OCI-LY1 (cell line): ENCODE data around the gene PPFIA1.

Experiments
- H2AFZ ChIP-seq: fragments of 200-600 bp; sonication (generic), shearing (Covaris generic); 2 replicates; pipeline ENCODE4 v1.6.0; 2014; ENCODE audit warnings: antibody characterized with exemption, mild to moderate bottlenecking, low read length
- H3F3A ChIP-seq: fragments of 200-600 bp; sonication (generic), shearing (Covaris generic); 2 replicates; pipeline ENCODE4 v1.6.0; 2014; ENCODE audit warnings: mild to moderate bottlenecking, antibody characterized with exemption, low read length, moderate library complexity; ENCODE audit not compliant: insufficient read depth
- H3K27ac ChIP-seq: fragments of 200-600 bp; sonication (generic); 2 replicates; pipeline ENCODE4 v1.5.1; 2014; ENCODE audit warnings: low read length, mixed run types, mild to moderate bottlenecking, low read depth; ENCODE audit not compliant: poor library complexity, severe bottlenecking
- H3K27me3 ChIP-seq: fragments of 200-600 bp; sonication (generic); 2 replicates; pipeline ENCODE4 v1.6.0; 2014; ENCODE audit warnings: antibody characterized with exemption, mild to moderate bottlenecking, low read length, moderate library complexity; ENCODE audit not compliant: insufficient read depth
- H3K36me3 ChIP-seq: fragments of 200-600 bp; sonication (generic); 2 replicates; pipeline ENCODE4 v1.6.1; 2014; ENCODE audit warnings: mild to moderate bottlenecking, antibody characterized with exemption, low read length, moderate library complexity, mixed read lengths; ENCODE audit not compliant: insufficient read depth
- H3K4me1 ChIP-seq: fragments of 200-600 bp; sonication (generic); 2 replicates; pipeline ENCODE4 v1.5.1; 2014; ENCODE audit warnings: mild to moderate bottlenecking, low read length, moderate library complexity; ENCODE audit not compliant: insufficient read depth, severe bottlenecking
- H3K4me2 ChIP-seq: fragments of 200-600 bp; sonication (generic), shearing (Covaris generic); 2 replicates; pipeline ENCODE4 v1.6.1; 2014; ENCODE audit warnings: low read length
- H3K4me3 ChIP-seq: fragments of 200-600 bp; sonication (generic); 2 replicates; pipeline ENCODE4 v1.5.1; 2014; ENCODE audit warnings: low read length, low read depth, mild to moderate bottlenecking, mixed read lengths; ENCODE audit not compliant: poor library complexity, severe bottlenecking
- H3K79me2 ChIP-seq: fragments of 200-600 bp; shearing (Covaris generic); 2 replicates; pipeline ENCODE4 v1.6.1; 2016; ENCODE audit warnings: mixed run types, low read length, mixed read lengths; ENCODE audit not compliant: insufficient read depth
- H3K9ac ChIP-seq: fragments of 200-600 bp; sonication (generic), shearing (Covaris generic); 2 replicates; pipeline ENCODE4 v1.6.1; 2014; ENCODE audit warnings: mild to moderate bottlenecking, low read length, mixed read lengths
- H3K9me2 ChIP-seq: fragments of 200-600 bp; sonication (generic), shearing (Covaris generic); 2 replicates; pipeline ENCODE4 v1.6.1; 2014; ENCODE audit warnings: low read depth, mild to moderate bottlenecking, low read length, mixed read lengths
- H3K9me3 ChIP-seq: fragments of 200-600 bp; shearing (Covaris generic); 2 replicates; pipeline ENCODE4 v1.6.1; 2014; ENCODE audit warnings: low read length, mixed read lengths
- H4K20me1 ChIP-seq: fragments of 200-600 bp; sonication (generic), shearing (Covaris generic); 2 replicates; pipeline ENCODE4 v1.6.0; 2016; ENCODE audit warnings: mild to moderate bottlenecking, low read length; ENCODE audit not compliant: insufficient read depth
- CTCF ChIP-seq: fragments of 200-600 bp; sonication (generic), shearing (Covaris generic); IDR thresholded peaks from 2 replicates; pipeline ENCODE4 v1.5.1; 2017; ENCODE audit warnings: mild to moderate bottlenecking, antibody characterized with exemption, low read length, moderate library complexity, mixed read lengths
- EZH2 ChIP-seq: fragments of 200-600 bp; sonication (generic), shearing (Covaris generic); IDR thresholded peaks from 2 replicates; pipeline ENCODE4 v1.8.0; 2017; ENCODE audit warnings: borderline replicate concordance, mixed run types, mild to moderate bottlenecking, antibody characterized with exemption, low read length, moderate library complexity, mixed read lengths

Gene PPFIA1

GRCh38 chr11:70241709-70242108, 28.8 kb upstream of the PPFIA1 start:
- Histone ChIP-seq H3K36me3 (no peaks in the 10 kb centered on the region), H3K4me3 (no peak overlapping the region), H3F3A (no peaks in the 10 kb centered on the region), H3K4me2 (no peak overlapping the region), H3K9ac (no peak overlapping the region), H3K27me3 (no peaks in the 10 kb centered on the region), H3K9me2 (no peaks in the 10 kb centered on the region), H3K9me3 (no peaks in the 10 kb centered on the region), H3K4me1 (no peaks in the 10 kb centered on the region), H4K20me1 (no peaks in the 10 kb centered on the region), H3K27ac (no peak overlapping the region), H2AFZ (no peak overlapping the region), H3K79me2 (no peaks in the 10 kb centered on the region)
- TF ChIP-seq CTCF (no peak), EZH2 (no peak)

- no peaks in the 10 kb centered on the region for H3K36me3 ChIP-seq
- H3K9me3 ChIP-seq = no peaks in the 10 kb centered on the region
- no peak overlapping the region for H3K27ac ChIP-seq
- H4K20me1 ChIP-seq = no peaks in the 10 kb centered on the region
- H3F3A ChIP-seq = no peaks in the 10 kb centered on the region
- H3K27me3 ChIP-seq = no peaks in the 10 kb centered on the region
- no peak overlapping the region for H2AFZ ChIP-seq
- TF ChIP-seq CTCF (no peak), EZH2 (no peak)
- H3K4me1 ChIP-seq = no peaks in the 10 kb centered on the region
- H3K79me2 ChIP-seq = no peaks in the 10 kb centered on the region
- H3K9me2 ChIP-seq = no peaks in the 10 kb centered on the region
- no peak overlapping the region for H3K9ac ChIP-seq
- H3K4me3 ChIP-seq = no peak overlapping the region
- no peak overlapping the region for H3K4me2 ChIP-seq
These were observed 27.6 kb upstream of the PPFIA1 start for GRCh38 chr11:70242885-70243284.

- no peak overlapping the region for H2AFZ ChIP-seq
- no peaks in the 10 kb centered on the region for H3K9me2 ChIP-seq
- H3K79me2 ChIP-seq = no peaks in the 10 kb centered on the region
- TF ChIP-seq EZH2 = no peak
- no peak for TF ChIP-seq CTCF
- H3K4me2 ChIP-seq = no peak overlapping the region
- no peak overlapping the region for H3K4me3 ChIP-seq
- H3K9ac ChIP-seq = no peak overlapping the region
- H3K36me3 ChIP-seq = no peaks in the 10 kb centered on the region
- no peaks in the 10 kb centered on the region for H3F3A ChIP-seq
- H3K27me3 ChIP-seq = no peaks in the 10 kb centered on the region
- no peaks in the 10 kb centered on the region for H4K20me1 ChIP-seq
- H3K4me1 ChIP-seq = no peaks in the 10 kb centered on the region
- no peaks in the 10 kb centered on the region for H3K9me3 ChIP-seq
- H3K27ac ChIP-seq = no peak overlapping the region
These were observed 26.4 kb upstream of the PPFIA1 start for GRCh38 chr11:70243912-70244652.
